IPS DF 6.9 (cell line): Measurements from ENCODE around the gene NLRP3.

Source experiments
- DNase-seq: peaks from one replicate; pipeline ENCODE4 v3.0.0-alpha.2; 2013; ENCODE audit warnings: low read depth, low spot score
- H3K27ac ChIP-seq: one replicate; pipeline ENCODE4 v1.5.1; 2013; ENCODE audit warnings: low read length, control low read depth
- H3K27me3 ChIP-seq: 2 replicates; pipeline ENCODE4 v1.6.1; 2013; ENCODE audit warnings: mild to moderate bottlenecking, low read length; ENCODE audit not compliant: control insufficient read depth, insufficient read depth
- H3K36me3 ChIP-seq: 2 replicates; pipeline ENCODE4 v1.6.1; 2013; ENCODE audit warnings: low read length; ENCODE audit not compliant: control insufficient read depth, insufficient read depth
- H3K4me1 ChIP-seq: 2 replicates; pipeline ENCODE4 v1.6.1; 2013; ENCODE audit warnings: low read length; ENCODE audit not compliant: control insufficient read depth, insufficient read depth
- H3K4me3 ChIP-seq: 2 replicates; pipeline ENCODE4 v1.5.1; 2013; ENCODE audit warnings: mild to moderate bottlenecking, low read length
- H3K9me3 ChIP-seq: 2 replicates; pipeline ENCODE4 v1.6.1; 2013; ENCODE audit warnings: low read length, inconsistent platforms; ENCODE audit not compliant: control insufficient read depth, insufficient read depth
- WGBS: extraction: QIAGEN DNeasy Blood & Tissue Kit; methylation state at CpG from one replicate; pipeline ENCODE4 v1.1.7; 2013; ENCODE audit warnings: mixed read lengths, missing lambda C conversion rate; ENCODE audit not compliant: insufficient read length, insufficient coverage; 5-methylcytosine and 5-hydroxymethylcytosine counted together

NLRP3 gene

GRCh38 chr1:247437551-247438505 lies 21.9 kb downstream of the NLRP3 start:
- Histone ChIP-seq H3K27ac (no peak overlapping the region), H3K36me3 (no peaks in the 10 kb centered on the region), H3K4me1 (no peaks in the 10 kb centered on the region; the same call in 1 of the 2 replicates), H3K27me3 (no peaks in the 10 kb centered on the region), H3K4me3 (no peak overlapping the region), H3K9me3 (no peaks in the 10 kb centered on the region)
- no peak for DNase-seq
- WGBS = no CpG with 5 or more reads among the region's 17 CpGs

GRCh38 chr1:247440001-247440620 lies 24.1 kb downstream of the NLRP3 start:
- no peak overlapping the region for H3K27ac ChIP-seq
- DNase-seq = no peak
- no peaks in the 10 kb centered on the region for H3K9me3 ChIP-seq
- H3K4me3 ChIP-seq = no peak overlapping the region
- H3K36me3 ChIP-seq = no peaks in the 10 kb centered on the region
- WGBS = no CpG with 5 or more reads among the region's 6 CpGs
- H3K27me3 ChIP-seq = no peaks in the 10 kb centered on the region
- H3K4me1 ChIP-seq = no peaks in the 10 kb centered on the region

GRCh38 chr1:247441606-247442005 lies 25.6 kb downstream of the NLRP3 start:
- Histone ChIP-seq H3K27me3 (no peaks in the 10 kb centered on the region), H3K36me3 (no peaks in the 10 kb centered on the region), H3K4me3 (no peak overlapping the region), H3K9me3 (no peaks in the 10 kb centered on the region), H3K4me1 (no peaks in the 10 kb centered on the region), H3K27ac (no peak overlapping the region)
- no peak for DNase-seq
- WGBS = no CpG with 5 or more reads among the region's 5 CpGs

- H3K27ac ChIP-seq = no peak overlapping the region
- no peak overlapping the region for H3K4me3 ChIP-seq
- H3K9me3 ChIP-seq = no peaks in the 10 kb centered on the region
- no peaks in the 10 kb centered on the region for H3K36me3 ChIP-seq
- H3K4me1 ChIP-seq = no peaks in the 10 kb centered on the region
- WGBS = no CpG with 5 or more reads among the region's 4 CpGs
- no peaks in the 10 kb centered on the region for H3K27me3 ChIP-seq
- no peak for DNase-seq
These were observed 26.2 kb downstream of the NLRP3 start for GRCh38 chr1:247442164-247442563.

- H3K27ac ChIP-seq = no peak overlapping the region
- H3K27me3 ChIP-seq = no peaks in the 10 kb centered on the region
- no peaks in the 10 kb centered on the region for H3K9me3 ChIP-seq
- H3K36me3 ChIP-seq = no peaks in the 10 kb centered on the region
- no CpG with 5 or more reads among the region's 5 CpGs for WGBS
- H3K4me1 ChIP-seq = no peaks in the 10 kb centered on the region
- no peak overlapping the region for H3K4me3 ChIP-seq
- DNase-seq = no peak
These were observed 27.7 kb downstream of the NLRP3 start for GRCh38 chr1:247443641-247444040.

- Histone ChIP-seq H3K4me1 (no peaks in the 10 kb centered on the region), H3K9me3 (no peaks in the 10 kb centered on the region), H3K27ac (no peak overlapping the region), H3K4me3 (no peak overlapping the region), H3K36me3 (no peaks in the 10 kb centered on the region), H3K27me3 (no peaks in the 10 kb centered on the region)
- no peak for DNase-seq
- no CpG with 5 or more reads among the region's 6 CpGs for WGBS
These were observed 28.6 kb downstream of the NLRP3 start for GRCh38 chr1:247444571-247444970.

GRCh38 chr1:247445526-247446356 lies 29.8 kb downstream of the NLRP3 start:
- DNase-seq = no peak
- no peaks in the 10 kb centered on the region for H3K4me1 ChIP-seq
- no peak overlapping the region for H3K4me3 ChIP-seq
- WGBS = no CpG with 5 or more reads among the region's 17 CpGs
- H3K27ac ChIP-seq = no peak overlapping the region
- no peaks in the 10 kb centered on the region for H3K36me3 ChIP-seq
- no peaks in the 10 kb centered on the region for H3K27me3 ChIP-seq
- no peaks in the 10 kb centered on the region for H3K9me3 ChIP-seq

GRCh38 chr1:247447162-247447909 lies 31.4 kb downstream of the NLRP3 start:
- WGBS = 100% methylated on average over 2 of the region's 7 CpGs
- no peaks in the 10 kb centered on the region for H3K36me3 ChIP-seq
- H3K4me3 ChIP-seq = no peak overlapping the region
- H3K27me3 ChIP-seq = no peaks in the 10 kb centered on the region
- DNase-seq = no peak
- no peaks in the 10 kb centered on the region for H3K4me1 ChIP-seq
- H3K9me3 ChIP-seq = no peaks in the 10 kb centered on the region
- no peak overlapping the region for H3K27ac ChIP-seq

GRCh38 chr1:247448107-247448791 lies 32.3 kb downstream of the NLRP3 start:
- Histone ChIP-seq H3K4me3 (peak overlapping the region; percentile 0; the same call in 1 of the 2 replicates), H3K27ac (no peak overlapping the region), H3K9me3 (no peaks in the 10 kb centered on the region), H3K36me3 (no peaks in the 10 kb centered on the region), H3K4me1 (no peaks in the 10 kb centered on the region), H3K27me3 (no peaks in the 10 kb centered on the region)
- DNase-seq = peak; percentile 41
- no CpG with 5 or more reads among the region's 31 CpGs for WGBS
